ENCODE measurements around the gene STK26.

- TF ChIP-seq, protein P1, sequence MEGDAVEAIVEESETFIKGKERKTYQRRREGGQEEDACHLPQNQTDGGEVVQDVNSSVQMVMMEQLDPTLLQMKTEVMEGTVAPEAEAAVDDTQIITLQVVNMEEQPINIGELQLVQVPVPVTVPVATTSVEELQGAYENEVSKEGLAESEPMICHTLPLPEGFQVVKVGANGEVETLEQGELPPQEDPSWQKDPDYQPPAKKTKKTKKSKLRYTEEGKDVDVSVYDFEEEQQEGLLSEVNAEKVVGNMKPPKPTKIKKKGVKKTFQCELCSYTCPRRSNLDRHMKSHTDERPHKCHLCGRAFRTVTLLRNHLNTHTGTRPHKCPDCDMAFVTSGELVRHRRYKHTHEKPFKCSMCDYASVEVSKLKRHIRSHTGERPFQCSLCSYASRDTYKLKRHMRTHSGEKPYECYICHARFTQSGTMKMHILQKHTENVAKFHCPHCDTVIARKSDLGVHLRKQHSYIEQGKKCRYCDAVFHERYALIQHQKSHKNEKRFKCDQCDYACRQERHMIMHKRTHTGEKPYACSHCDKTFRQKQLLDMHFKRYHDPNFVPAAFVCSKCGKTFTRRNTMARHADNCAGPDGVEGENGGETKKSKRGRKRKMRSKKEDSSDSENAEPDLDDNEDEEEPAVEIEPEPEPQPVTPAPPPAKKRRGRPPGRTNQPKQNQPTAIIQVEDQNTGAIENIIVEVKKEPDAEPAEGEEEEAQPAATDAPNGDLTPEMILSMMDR (IDR thresholded peaks at IDR 0.05), result no peak
- no peak for TF ChIP-seq POLR2A (IDR thresholded peaks at IDR 0.05)
These were observed 7.2 kb downstream of the STK26 start for GRCh38 chrX:132030264-132030663.
